ENCODE measurements around the gene DLGAP1.

DNA sequence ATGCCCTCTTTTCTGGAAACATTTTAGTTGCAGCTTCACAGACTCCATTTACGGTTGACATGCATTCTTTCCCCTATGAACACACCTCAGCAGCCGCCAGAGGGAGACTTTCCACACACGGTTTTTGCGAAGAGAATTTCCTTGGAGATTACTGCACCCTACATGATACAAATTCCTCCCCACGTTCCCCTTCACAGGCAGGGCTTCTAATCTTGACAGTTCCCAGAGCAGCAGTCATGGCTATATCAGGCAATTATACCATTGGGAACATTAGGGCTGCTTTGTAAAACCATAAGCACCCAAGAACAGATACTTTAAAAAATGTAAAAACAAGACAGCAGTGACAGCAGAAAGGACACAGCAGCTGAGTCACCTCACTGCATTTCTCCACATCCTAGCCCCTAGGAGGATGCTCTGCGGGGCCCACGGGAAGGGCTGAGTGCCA lies 751.4 kb downstream of the DLGAP1 start:
- TF ChIP-seq, protein P1, sequence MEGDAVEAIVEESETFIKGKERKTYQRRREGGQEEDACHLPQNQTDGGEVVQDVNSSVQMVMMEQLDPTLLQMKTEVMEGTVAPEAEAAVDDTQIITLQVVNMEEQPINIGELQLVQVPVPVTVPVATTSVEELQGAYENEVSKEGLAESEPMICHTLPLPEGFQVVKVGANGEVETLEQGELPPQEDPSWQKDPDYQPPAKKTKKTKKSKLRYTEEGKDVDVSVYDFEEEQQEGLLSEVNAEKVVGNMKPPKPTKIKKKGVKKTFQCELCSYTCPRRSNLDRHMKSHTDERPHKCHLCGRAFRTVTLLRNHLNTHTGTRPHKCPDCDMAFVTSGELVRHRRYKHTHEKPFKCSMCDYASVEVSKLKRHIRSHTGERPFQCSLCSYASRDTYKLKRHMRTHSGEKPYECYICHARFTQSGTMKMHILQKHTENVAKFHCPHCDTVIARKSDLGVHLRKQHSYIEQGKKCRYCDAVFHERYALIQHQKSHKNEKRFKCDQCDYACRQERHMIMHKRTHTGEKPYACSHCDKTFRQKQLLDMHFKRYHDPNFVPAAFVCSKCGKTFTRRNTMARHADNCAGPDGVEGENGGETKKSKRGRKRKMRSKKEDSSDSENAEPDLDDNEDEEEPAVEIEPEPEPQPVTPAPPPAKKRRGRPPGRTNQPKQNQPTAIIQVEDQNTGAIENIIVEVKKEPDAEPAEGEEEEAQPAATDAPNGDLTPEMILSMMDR (IDR thresholded peaks at IDR 0.05; ENCODE audit: low read depth, low read length) = peak; percentile 67
- TF ChIP-seq, protein P2, sequence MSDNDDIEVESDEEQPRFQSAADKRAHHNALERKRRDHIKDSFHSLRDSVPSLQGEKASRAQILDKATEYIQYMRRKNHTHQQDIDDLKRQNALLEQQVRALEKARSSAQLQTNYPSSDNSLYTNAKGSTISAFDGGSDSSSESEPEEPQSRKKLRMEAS (IDR thresholded peaks at IDR 0.05; ENCODE audit: low read depth, low read length) = no peak

Measured in NB4 (cell line).